Measurements from ENCODE around the gene TMCO5A.

TMCO5A gene

DNA sequence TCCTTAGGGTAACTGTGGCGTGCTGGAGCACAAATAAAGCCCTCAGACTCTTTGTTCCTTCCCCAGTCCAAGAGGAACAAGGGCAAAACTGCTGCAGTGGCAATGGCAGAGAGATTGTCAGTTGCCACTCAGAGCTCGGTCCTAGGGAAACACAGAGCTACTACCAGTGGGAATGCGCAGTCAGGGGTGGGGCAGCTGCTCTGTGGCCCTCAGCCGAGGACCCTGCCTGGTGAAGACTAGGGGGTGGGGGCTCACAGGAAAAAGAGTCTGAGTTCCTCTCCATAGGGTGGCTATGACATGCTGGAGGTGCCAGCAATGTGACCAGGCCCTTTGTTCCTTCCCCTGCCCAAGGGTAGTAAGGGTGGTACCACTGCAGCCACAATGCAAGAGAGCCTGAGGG, 43.8 kb downstream of the TMCO5A start:
- DNase-seq: no peak

DNA sequence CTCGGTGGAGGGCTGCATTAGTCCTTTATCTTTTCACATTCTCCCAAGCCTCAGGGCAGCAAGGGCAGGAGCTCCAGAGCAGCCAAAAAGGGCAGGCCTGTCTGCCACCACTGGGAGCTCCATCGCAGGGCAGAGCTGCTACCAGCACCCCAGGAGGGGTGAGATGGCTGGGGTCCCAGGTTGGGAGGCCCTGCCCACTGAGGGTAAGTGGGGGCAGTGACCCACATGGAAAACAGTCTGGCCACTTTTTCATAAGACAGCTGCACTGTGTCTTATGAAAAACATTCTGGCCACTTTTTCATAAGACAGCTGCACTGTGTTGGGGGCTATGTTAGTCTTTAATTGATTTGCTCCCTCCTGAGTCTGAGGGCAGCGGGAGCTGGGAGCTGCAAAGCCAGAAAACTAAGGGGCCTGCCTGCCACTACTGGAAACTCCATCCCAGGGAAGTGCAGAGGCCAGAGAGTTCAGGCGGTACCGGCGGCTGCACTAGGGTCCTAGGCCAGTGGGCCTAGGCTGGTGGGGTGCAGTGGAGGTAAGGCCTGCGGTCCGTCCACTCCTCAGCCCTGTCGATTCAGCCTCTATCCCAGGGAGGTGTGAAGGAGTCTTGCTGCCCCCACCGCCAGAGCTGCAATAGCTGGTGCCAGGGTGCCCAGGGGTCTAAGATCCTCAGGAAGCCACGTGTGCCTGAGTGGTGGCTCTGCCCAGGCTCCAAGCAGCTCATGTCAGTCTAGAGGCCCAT, 45.4 kb downstream of the TMCO5A start:
- no peak for DNase-seq

DNA sequence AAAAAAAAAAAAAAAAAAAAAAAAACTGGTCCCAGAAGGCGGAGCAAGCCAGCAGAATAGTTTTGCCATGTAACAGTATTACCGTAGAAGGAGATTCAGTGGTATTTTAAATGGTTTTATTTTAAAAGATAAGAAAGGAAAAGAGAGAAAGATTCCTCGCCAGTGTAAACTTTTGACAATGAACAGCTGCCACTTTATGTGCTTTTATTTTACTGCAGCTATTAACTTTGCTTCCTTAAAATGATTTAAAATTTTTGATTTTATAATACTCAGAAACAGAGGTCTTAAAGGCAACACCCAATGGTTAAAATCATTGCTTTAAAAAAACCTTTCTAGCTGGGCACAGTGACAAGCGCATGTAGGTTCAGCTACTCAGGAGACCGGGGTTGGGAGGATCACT, 46.8 kb downstream of the TMCO5A start:
- no peak for DNase-seq

DNA sequence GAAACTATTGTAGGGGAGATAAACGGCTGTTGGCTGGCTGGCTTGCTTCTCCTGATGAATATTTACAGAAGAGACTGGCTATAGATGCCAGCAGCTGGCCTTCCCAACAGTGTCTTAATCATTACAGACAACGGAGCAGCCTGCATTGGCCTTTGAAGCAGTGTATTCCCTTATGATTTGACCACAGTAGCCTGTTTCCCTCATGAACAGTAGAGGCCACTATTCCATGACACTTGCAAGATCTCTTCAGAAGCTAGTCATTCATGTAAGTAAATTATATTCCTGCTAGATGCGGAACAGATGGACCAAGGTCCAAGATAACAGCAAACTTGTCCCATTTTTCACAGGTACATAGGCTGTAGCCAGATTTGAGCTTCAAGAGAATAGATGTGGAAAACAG, 47.3 kb downstream of the TMCO5A start:
- peak; percentile 1 for DNase-seq

DNA sequence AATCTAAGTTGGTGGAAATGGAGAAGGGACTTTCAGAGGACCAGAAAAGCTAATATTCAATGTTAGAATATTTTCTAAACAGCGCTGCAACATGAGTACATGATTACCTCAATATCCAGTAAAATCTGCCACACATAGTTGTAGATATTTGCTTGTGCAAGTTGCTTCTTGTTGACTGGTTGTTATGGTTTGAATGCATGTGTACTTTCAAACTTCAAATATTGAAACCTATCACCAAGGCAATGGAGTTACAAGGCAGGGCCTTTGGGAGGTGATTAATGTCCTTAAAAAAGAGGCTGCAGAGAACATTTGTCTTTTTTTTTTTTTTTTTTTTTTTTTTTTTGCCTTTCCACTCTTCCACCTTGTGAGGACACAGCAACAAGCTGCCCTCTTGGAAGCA, 49.9 kb downstream of the TMCO5A start:
- DNase-seq: no peak

DNA sequence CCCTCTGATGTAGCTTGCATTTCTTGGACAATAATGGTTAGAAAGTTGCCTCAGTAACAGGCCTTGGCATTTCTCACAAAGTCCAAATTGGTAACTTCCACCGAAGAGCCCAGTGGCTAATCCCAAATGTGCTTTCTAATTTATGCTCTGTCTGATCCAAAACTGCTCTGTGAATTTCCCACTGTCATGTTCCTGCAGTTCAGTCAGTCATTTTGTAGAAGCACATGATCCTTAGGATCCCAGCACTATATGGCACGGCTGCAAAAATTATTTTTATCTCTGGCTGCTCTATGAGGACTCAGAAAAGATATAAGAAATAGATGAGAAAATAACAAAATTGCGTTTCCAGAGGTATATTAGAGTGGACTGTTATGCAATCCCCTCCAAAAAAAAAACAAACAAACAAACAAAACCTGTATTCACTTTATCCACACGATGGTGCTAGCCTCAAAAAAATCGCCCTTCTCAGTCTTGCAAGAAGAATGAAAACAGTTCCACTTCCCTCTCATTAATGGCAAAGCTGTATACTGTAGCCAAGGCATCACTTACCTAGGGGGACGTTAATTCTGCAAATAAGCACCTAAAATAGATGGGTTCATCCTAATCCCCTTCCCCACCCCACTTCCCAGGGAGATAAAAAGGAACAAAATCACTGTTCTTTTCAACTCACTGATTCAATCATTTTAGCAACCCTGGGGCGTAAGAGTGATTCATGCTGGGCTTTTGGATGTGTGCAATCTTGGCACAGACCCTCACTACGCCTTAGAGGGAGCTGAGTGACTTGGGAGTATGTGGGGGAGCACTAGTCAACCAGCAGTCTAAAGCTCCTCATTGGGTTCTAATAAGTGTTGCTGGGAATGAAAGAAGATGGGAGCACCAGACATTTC, 61.3 kb downstream of the TMCO5A start:
- peak; percentile 15 for DNase-seq
